ENCODE measurements around the gene TMEM63B.

The TMEM63B gene

DNA sequence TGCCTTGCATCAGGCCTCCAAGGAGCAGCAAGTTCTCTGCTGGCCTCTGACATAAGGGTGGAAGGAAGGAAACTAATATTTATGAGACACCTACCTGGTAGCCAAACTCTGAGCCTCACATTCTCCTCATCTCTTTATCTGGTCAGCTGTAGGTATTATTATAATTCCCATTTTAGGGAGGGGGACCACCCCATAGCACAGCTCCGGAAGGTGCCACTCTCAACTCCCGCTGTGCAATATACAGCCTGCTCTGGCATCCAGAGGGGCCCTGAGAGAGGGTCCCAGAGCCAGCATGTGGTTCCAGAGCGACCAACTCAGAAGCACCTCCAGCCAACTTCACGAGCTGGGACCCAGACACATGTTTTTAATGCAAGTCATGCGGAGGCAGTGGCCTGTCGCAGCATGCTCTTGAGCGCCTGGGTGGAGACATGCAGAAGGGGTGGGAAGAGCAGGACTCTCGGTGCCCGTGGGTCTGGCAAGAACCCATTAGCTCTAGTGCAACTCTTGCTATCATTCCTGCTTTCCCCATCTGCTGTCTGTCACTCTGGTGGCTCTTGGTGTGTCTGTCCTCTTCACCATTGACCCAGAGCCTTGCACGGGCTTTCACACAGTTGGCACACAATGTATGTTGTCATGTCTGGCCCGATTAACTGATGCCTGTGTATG, 74.4 kb downstream of the TMEM63B start:
- ATAC-seq = no peak
- no peak for TF ChIP-seq RARB (CRISPR knock-in tag; IDR thresholded peaks at IDR 0.05)
- TF ChIP-seq, protein P1, sequence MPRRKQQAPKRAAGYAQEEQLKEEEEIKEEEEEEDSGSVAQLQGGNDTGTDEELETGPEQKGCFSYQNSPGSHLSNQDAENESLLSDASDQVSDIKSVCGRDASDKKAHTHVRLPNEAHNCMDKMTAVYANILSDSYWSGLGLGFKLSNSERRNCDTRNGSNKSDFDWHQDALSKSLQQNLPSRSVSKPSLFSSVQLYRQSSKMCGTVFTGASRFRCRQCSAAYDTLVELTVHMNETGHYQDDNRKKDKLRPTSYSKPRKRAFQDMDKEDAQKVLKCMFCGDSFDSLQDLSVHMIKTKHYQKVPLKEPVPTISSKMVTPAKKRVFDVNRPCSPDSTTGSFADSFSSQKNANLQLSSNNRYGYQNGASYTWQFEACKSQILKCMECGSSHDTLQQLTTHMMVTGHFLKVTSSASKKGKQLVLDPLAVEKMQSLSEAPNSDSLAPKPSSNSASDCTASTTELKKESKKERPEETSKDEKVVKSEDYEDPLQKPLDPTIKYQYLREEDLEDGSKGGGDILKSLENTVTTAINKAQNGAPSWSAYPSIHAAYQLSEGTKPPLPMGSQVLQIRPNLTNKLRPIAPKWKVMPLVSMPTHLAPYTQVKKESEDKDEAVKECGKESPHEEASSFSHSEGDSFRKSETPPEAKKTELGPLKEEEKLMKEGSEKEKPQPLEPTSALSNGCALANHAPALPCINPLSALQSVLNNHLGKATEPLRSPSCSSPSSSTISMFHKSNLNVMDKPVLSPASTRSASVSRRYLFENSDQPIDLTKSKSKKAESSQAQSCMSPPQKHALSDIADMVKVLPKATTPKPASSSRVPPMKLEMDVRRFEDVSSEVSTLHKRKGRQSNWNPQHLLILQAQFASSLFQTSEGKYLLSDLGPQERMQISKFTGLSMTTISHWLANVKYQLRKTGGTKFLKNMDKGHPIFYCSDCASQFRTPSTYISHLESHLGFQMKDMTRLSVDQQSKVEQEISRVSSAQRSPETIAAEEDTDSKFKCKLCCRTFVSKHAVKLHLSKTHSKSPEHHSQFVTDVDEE (CRISPR knock-in tag; IDR thresholded peaks at IDR 0.05) = no peak
- TF ChIP-seq, protein P2, sequence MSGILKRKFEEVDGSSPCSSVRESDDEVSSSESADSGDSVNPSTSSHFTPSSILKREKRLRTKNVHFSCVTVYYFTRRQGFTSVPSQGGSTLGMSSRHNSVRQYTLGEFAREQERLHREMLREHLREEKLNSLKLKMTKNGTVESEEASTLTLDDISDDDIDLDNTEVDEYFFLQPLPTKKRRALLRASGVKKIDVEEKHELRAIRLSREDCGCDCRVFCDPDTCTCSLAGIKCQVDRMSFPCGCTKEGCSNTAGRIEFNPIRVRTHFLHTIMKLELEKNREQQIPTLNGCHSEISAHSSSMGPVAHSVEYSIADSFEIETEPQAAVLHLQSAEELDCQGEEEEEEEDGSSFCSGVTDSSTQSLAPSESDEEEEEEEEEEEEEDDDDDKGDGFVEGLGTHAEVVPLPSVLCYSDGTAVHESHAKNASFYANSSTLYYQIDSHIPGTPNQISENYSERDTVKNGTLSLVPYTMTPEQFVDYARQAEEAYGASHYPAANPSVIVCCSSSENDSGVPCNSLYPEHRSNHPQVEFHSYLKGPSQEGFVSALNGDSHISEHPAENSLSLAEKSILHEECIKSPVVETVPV (CRISPR knock-in tag; IDR thresholded peaks at IDR 0.05) = no peak
- TF ChIP-seq TCF4 (CRISPR knock-in tag; IDR thresholded peaks at IDR 0.05; ENCODE audit: borderline replicate concordance) = no peak
- TF ChIP-seq ZNF70 (CRISPR knock-in tag; IDR thresholded peaks at IDR 0.05) = no peak
- no peak for TF ChIP-seq ESRRG (CRISPR knock-in tag; IDR thresholded peaks at IDR 0.05)
- TF ChIP-seq PPARA (CRISPR knock-in tag; IDR thresholded peaks at IDR 0.05; ENCODE audit: borderline replicate concordance) = no peak
- no peak for TF ChIP-seq ZFP3 (CRISPR knock-in tag; IDR thresholded peaks at IDR 0.05)
- no peak for TF ChIP-seq ZC3H10 (CRISPR knock-in tag; IDR thresholded peaks at IDR 0.05)
- TF ChIP-seq ZFP30 (CRISPR knock-in tag; IDR thresholded peaks at IDR 0.05) = no peak
- no peak for TF ChIP-seq OSR1 (CRISPR knock-in tag; IDR thresholded peaks at IDR 0.05)
- no peak for TF ChIP-seq SNAI2 (CRISPR knock-in tag; IDR thresholded peaks at IDR 0.05)
- TF ChIP-seq GLIS3 (CRISPR knock-in tag; IDR thresholded peaks at IDR 0.05) = no peak

- no peak for ATAC-seq
- TF ChIP-seq BACH2 (CRISPR knock-in tag; IDR thresholded peaks at IDR 0.05; ENCODE audit: borderline replicate concordance) = no peak
- no peak for TF ChIP-seq PPARA (CRISPR knock-in tag; IDR thresholded peaks at IDR 0.05; ENCODE audit: borderline replicate concordance)
- TF ChIP-seq ZFP30 (CRISPR knock-in tag; IDR thresholded peaks at IDR 0.05) = no peak
- no peak for TF ChIP-seq TCF4 (CRISPR knock-in tag; IDR thresholded peaks at IDR 0.05; ENCODE audit: borderline replicate concordance)
- TF ChIP-seq, protein P2 (CRISPR knock-in tag; IDR thresholded peaks at IDR 0.05) = no peak
- TF ChIP-seq ZC3H10 (CRISPR knock-in tag; IDR thresholded peaks at IDR 0.05) = no peak
- no peak for TF ChIP-seq ZNF8 (CRISPR knock-in tag; IDR thresholded peaks at IDR 0.05)
- TF ChIP-seq CSDC2 (CRISPR knock-in tag; IDR thresholded peaks at IDR 0.05) = no peak
- TF ChIP-seq ZNF70 (CRISPR knock-in tag; IDR thresholded peaks at IDR 0.05) = no peak
- no peak for TF ChIP-seq ZNF565 (CRISPR knock-in tag; conservative IDR thresholded peaks at IDR 0.05; ENCODE audit: low read depth)
- no peak for TF ChIP-seq TOX (CRISPR knock-in tag; IDR thresholded peaks at IDR 0.05; ENCODE audit: borderline replicate concordance)
- no peak for TF ChIP-seq ARNTL (CRISPR knock-in tag; IDR thresholded peaks at IDR 0.05; ENCODE audit: borderline replicate concordance, low read depth)
- TF ChIP-seq ZFP3 (CRISPR knock-in tag; IDR thresholded peaks at IDR 0.05) = no peak
Measured at GRCh38 chr6:44202332-44202971, 75.1 kb downstream of the TMEM63B start.

DNA sequence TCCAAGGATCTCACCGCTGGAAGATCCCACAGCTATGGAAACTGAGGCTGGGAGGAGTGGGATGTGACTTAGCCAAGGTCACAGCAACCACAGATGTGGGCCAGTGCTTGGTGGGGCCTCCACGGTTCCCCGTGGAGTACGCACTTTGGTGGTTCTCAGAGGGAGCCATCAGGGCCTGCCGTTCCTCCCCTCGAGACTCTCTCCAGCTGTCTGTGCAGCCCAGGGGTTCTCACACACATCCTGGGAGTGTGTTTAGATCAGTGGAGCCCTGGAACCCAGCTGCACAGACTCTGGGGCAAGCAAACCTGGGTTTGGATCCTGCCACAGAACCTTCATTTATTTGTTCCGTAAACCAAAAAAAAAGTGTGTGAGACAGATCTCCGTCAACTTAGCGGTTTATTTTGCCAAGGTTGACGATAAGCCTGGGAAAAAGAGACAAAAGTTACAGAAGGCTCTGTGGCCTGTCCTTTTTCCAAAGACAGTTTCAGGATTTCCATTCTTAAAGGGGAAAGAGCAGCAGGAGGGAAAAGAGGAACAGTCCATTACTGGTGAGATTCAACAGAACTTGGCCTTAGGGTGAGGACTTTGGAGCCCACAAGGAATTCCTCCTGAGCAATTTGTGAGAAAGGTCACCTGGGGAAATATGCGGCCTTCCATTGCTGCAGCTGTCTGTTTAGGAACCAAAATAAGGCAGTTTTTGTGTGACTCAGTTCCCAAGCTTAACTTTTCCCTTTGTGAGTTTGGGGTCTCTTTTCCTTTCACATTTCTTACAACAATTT, 75.8 kb downstream of the TMEM63B start:
- no peak for ATAC-seq
- no peak for TF ChIP-seq PPARA (CRISPR knock-in tag; IDR thresholded peaks at IDR 0.05; ENCODE audit: borderline replicate concordance)
- TF ChIP-seq SNAI2 (CRISPR knock-in tag; IDR thresholded peaks at IDR 0.05) = no peak
- no peak for TF ChIP-seq GLIS3 (CRISPR knock-in tag; IDR thresholded peaks at IDR 0.05)
- TF ChIP-seq, protein P2 (CRISPR knock-in tag; IDR thresholded peaks at IDR 0.05) = no peak
- no peak for TF ChIP-seq TOX (CRISPR knock-in tag; IDR thresholded peaks at IDR 0.05; ENCODE audit: borderline replicate concordance)
- TF ChIP-seq CSDC2 (CRISPR knock-in tag; IDR thresholded peaks at IDR 0.05) = no peak
- no peak for TF ChIP-seq ZNF70 (CRISPR knock-in tag; IDR thresholded peaks at IDR 0.05)
- no peak for TF ChIP-seq PATZ1 (CRISPR knock-in tag; IDR thresholded peaks at IDR 0.05; ENCODE audit: borderline replicate concordance)
- no peak for TF ChIP-seq BACH2 (CRISPR knock-in tag; IDR thresholded peaks at IDR 0.05; ENCODE audit: borderline replicate concordance)
- no peak for TF ChIP-seq RARB (CRISPR knock-in tag; IDR thresholded peaks at IDR 0.05)
- TF ChIP-seq, protein P3, sequence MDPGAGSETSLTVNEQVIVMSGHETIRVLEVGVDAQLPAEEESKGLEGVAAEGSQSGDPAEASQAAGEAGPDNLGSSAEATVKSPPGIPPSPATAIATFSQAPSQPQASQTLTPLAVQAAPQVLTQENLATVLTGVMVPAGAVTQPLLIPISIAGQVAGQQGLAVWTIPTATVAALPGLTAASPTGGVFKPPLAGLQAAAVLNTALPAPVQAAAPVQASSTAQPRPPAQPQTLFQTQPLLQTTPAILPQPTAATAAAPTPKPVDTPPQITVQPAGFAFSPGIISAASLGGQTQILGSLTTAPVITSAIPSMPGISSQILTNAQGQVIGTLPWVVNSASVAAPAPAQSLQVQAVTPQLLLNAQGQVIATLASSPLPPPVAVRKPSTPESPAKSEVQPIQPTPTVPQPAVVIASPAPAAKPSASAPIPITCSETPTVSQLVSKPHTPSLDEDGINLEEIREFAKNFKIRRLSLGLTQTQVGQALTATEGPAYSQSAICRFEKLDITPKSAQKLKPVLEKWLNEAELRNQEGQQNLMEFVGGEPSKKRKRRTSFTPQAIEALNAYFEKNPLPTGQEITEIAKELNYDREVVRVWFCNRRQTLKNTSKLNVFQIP (CRISPR knock-in tag; IDR thresholded peaks at IDR 0.05; ENCODE audit: borderline replicate concordance, low read depth) = no peak
- TF ChIP-seq ZNF565 (CRISPR knock-in tag; conservative IDR thresholded peaks at IDR 0.05; ENCODE audit: low read depth) = no peak
- TF ChIP-seq ZNF8 (CRISPR knock-in tag; IDR thresholded peaks at IDR 0.05) = no peak
- no peak for TF ChIP-seq TCF4 (CRISPR knock-in tag; IDR thresholded peaks at IDR 0.05; ENCODE audit: borderline replicate concordance)
- TF ChIP-seq ZFP30 (CRISPR knock-in tag; IDR thresholded peaks at IDR 0.05) = no peak
- TF ChIP-seq ESRRG (CRISPR knock-in tag; IDR thresholded peaks at IDR 0.05) = no peak
- no peak for TF ChIP-seq ZC3H10 (CRISPR knock-in tag; IDR thresholded peaks at IDR 0.05)
- TF ChIP-seq ISL1 (CRISPR knock-in tag; IDR thresholded peaks at IDR 0.05) = no peak

Measured in SK-N-SH treated with all-trans-retinoic acid at 6 μM for 48 hours (cell line).